Heart left ventricle (tissue), 16 donors: ENCODE measurements around the gene CYTIP. TPM values are rescaled to one million over a fixed set of nuclear protein-coding genes. Genes with fewer than 3 reads are reported as not detected.
"Not testable (repeated sequence)": the region's sequence is repeated elsewhere in the genome, so short reads cannot be mapped to it uniquely, and the experiment has no call there.

Experiments used
- ATAC-seq, 4 donors: fragments of 200-7000 bp; cut with Tn5 transposase; one replicate each; pipeline ENCODE4 v1.9.1; 2020 to 2022; ENCODE audit warnings: moderate library complexity in 4 of 4, mild to moderate bottlenecking in 3 of 4, moderate number of reproducible peaks in 1 of 4
- DNase-seq, 5 donors: peaks; one replicate each; pipeline ENCODE4 v3.0.0-alpha.2; 2020
- H3K27ac ChIP-seq, 12 donors: fragments of 200-600 bp; sonication (generic) in 4 of 12; one replicate each; pipeline versions ENCODE4 v1.5.0 to v1.8.0; 2016 to 2022; ENCODE audit warnings: mild to moderate bottlenecking in 2 of 12
- H3K27me3 ChIP-seq, 9 donors: fragments of 200-600 bp; sonication (generic) in 2 of 9; one replicate each; pipeline versions ENCODE4 v1.5.1 to v1.8.0; 2016 to 2022; ENCODE audit warnings: mild to moderate bottlenecking in 3 of 9
- H3K36me3 ChIP-seq, 9 donors: fragments of 200-600 bp; sonication (generic) in 2 of 9; one replicate each; pipeline versions ENCODE4 v1.5.0 to v1.8.0; 2018 to 2022; ENCODE audit warnings: mild to moderate bottlenecking in 2 of 9
- H3K4me1 ChIP-seq, 12 donors: fragments of 200-600 bp; sonication (generic) in 4 of 12; one replicate each; pipeline versions ENCODE4 v1.5.0 to v1.8.0; 2016 to 2022; ENCODE audit warnings: mild to moderate bottlenecking in 3 of 12
- H3K4me3 ChIP-seq, 12 donors: fragments of 200-600 bp; sonication (generic) in 4 of 12; one replicate each; pipeline versions ENCODE4 v1.5.0 to v1.8.0; 2017 to 2022; ENCODE audit warnings: mild to moderate bottlenecking in 9 of 12, moderate library complexity in 4 of 12
- H3K9me3 ChIP-seq, 12 donors: fragments of 200-600 bp; sonication (generic) in 4 of 12; one replicate each; pipeline versions ENCODE4 v1.5.0 to v1.8.0; 2016 to 2022; ENCODE audit warnings: mild to moderate bottlenecking in 1 of 12
- POLR2A ChIP-seq, 2 donors: fragments of 450-650 bp; IDR thresholded peaks; one replicate each; pipeline ENCODE4 v1.6.1; 2017; ENCODE audit warnings: antibody characterized with exemption in 2 of 2, mild to moderate bottlenecking in 2 of 2, moderate library complexity in 2 of 2
- WGBS, 4 donors: extraction: QIAGEN DNeasy Blood & Tissue Kit in 2 of 4; methylation state at CpG; one replicate each; pipeline versions ENCODE4 v1.1.5 to v1.1.7; 2013 to 2018; 5-methylcytosine and 5-hydroxymethylcytosine counted together
- intact Hi-C, 10 donors: fragments of 100-400 bp; cut with DNase I; formaldehyde crosslinking; loops; one replicate each; pipeline versions ENCODE4 v1.11.1 to v1.14.2; 2022
- polyA plus RNA-seq, 2 donors: library from polyadenylated mRNA; stranded (reverse); fragments of 200-250 nt; gene quantifications; one replicate each; pipeline ENCODE4 v1.2.3, GENCODE V29; 2013
- total RNA-seq, 9 donors: library from RNA; depleted of rRNA in 2 of 9; stranded (reverse); fragments of >200 nt in 2 of 9; fragmentation: NEBNext Ultra II Directional in 3 of 9; extraction: Animal tissue kit (Norgen Biotek cat#: 25700) in 3 of 9; gene quantifications; one replicate each; pipeline versions ENCODE4 v1.1.0 to v1.2.4, GENCODE V29; 2016 to 2023
- TF ChIP-seq, protein P1 (sequence below), 12 donors: fragments of 200-600 bp; sonication (generic) in 4 of 12; IDR thresholded peaks; one replicate each; pipeline versions ENCODE4 v1.5.0 to v1.8.0; 2018 to 2022; ENCODE audit warnings: antibody characterized with exemption in 12 of 12, mild to moderate bottlenecking in 5 of 12
- donor health status: ischemic (EF 13 %, LVEDD 7.1; RV severe dilation, severe dysfunction).
- donor health status: healthy with polysubstance abuse.
- donor health status: DM: no; HTN: yes; CAD: no.
- donor health status: DM: no; HTN: no; CAD: no.
- donor health status: ischemic (EF 25% LVEDD 6.9; RV normal size, moderate dysfunction).
- donor health status: ischemic (EF 25% LVEDD 5.7; RV mildly dilated, moderate dysfunction).
- donor health status: healthy.
- donor health status: DM: yes; HTN: yes; CAD: no.
- donor health status: ischemic (EF 35%, LVEDD 5.7; RV mildly dilated, moderate dysfunction).
- donor health status: nonischemic (EF 11% LVEDD 7.7; RV severe dilation, severe dysfunction).
- donor health status: DM: yes; HTN: yes; CAD: no.
- donor health status: PGD.
- donor health status: ischemic (EF 29% LVEDD 5.4; RV normal size, mild dysfunction).
- donor health status: nonischemic (EF 23%, LVEDD 6.1; RV moderate dilation, normal function).

The CYTIP gene
- total and polyA plus RNA-seq, 11 donors: 0.38 to 12.0 (median 1.4) TPM

- 91 to 97% (median 94%) methylated on average over 3 of the region's 3 CpGs for WGBS, 4 donors
- ATAC-seq (no peak), DNase-seq (no peak)
- Histone ChIP-seq H3K36me3 (peaks cover 0 to 6% (median 0%) of the 10 kb centered on the region in 9 donors), H3K4me1 (peaks cover 0 to 63% (median 0%) of the 10 kb centered on the region in 12 donors), H3K9me3 (no peaks in the 10 kb centered on the region), H3K4me3 (no peak overlapping the region), H3K27me3 (no peaks in the 10 kb centered on the region), H3K27ac (peak overlapping the region in 1 of 12 donors; percentile 94)
- TF ChIP-seq, protein P1, sequence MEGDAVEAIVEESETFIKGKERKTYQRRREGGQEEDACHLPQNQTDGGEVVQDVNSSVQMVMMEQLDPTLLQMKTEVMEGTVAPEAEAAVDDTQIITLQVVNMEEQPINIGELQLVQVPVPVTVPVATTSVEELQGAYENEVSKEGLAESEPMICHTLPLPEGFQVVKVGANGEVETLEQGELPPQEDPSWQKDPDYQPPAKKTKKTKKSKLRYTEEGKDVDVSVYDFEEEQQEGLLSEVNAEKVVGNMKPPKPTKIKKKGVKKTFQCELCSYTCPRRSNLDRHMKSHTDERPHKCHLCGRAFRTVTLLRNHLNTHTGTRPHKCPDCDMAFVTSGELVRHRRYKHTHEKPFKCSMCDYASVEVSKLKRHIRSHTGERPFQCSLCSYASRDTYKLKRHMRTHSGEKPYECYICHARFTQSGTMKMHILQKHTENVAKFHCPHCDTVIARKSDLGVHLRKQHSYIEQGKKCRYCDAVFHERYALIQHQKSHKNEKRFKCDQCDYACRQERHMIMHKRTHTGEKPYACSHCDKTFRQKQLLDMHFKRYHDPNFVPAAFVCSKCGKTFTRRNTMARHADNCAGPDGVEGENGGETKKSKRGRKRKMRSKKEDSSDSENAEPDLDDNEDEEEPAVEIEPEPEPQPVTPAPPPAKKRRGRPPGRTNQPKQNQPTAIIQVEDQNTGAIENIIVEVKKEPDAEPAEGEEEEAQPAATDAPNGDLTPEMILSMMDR (IDR thresholded peaks at IDR 0.05): no peak
- no peak for TF ChIP-seq POLR2A (IDR thresholded peaks at IDR 0.05)
- intact Hi-C loops: no loop called here
These were observed 32.1 kb downstream of the CYTIP start for GRCh38 chr2:157411624-157412336.

DNA sequence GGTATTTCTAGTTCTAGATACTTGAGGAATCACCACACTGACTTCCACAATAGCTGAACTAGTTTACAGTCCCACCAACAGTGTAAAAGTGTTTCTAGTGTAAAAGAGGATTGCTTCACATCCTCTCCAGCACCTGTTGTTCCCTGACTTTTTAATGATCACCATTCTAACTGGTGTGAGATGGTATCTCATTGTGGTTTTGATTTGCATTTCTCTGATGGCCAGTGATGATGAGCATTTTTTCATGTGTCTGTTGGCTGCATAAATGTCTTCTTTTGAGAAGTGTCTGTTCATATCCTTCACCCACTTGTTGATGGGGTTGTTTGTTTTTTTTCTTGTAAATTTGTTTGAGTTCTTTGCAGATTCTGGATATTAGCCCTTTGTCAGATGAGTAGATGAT is 38.5 kb downstream of the CYTIP start:
- peak overlapping the region in 1 of 12 donors; percentile 13 for H3K27ac ChIP-seq
- DNase-seq, H3K4me3 ChIP-seq, H3K27me3 ChIP-seq, ATAC-seq, H3K36me3 ChIP-seq, intact Hi-C loops, H3K4me1 ChIP-seq, H3K9me3 ChIP-seq: not testable (repeated sequence)

DNA sequence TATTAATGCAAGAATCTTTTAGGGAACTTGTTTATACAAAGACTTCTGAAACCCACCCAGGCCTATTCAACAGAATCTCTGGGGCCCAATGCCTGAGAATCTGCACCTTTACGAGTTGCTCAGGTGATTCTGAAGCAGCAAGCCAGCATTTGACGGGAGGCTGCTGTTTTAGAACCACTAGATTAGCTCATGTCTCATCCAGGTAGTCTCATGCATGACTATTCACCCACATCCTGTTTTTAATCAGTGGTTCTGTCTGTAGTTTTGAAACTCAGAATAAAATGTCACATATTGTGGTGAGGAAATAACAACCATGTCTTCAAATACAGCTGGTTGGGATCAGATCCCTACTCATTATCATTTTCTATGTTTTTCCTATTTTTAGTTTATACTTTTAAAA is 39.5 kb downstream of the CYTIP start:
- Histone ChIP-seq H3K27ac (peak overlapping the region in 1 of 12 donors; percentile 67), H3K27me3 (no peaks in the 10 kb centered on the region), H3K9me3 (no peaks in the 10 kb centered on the region), H3K4me3 (no peak overlapping the region), H3K36me3 (no peaks in the 10 kb centered on the region), H3K4me1 (peaks cover 0 to 8% (median 0%) of the 10 kb centered on the region in 12 donors)
- TF ChIP-seq, protein P1 (IDR thresholded peaks at IDR 0.05): no peak
- no peak for TF ChIP-seq POLR2A (IDR thresholded peaks at IDR 0.05)
- ATAC-seq (no peak), DNase-seq (no peak)
- intact Hi-C loops: no loop called here
- WGBS, 4 donors: 62 to 91% (median 71%) methylated on average over 2 of the region's 2 CpGs

DNA sequence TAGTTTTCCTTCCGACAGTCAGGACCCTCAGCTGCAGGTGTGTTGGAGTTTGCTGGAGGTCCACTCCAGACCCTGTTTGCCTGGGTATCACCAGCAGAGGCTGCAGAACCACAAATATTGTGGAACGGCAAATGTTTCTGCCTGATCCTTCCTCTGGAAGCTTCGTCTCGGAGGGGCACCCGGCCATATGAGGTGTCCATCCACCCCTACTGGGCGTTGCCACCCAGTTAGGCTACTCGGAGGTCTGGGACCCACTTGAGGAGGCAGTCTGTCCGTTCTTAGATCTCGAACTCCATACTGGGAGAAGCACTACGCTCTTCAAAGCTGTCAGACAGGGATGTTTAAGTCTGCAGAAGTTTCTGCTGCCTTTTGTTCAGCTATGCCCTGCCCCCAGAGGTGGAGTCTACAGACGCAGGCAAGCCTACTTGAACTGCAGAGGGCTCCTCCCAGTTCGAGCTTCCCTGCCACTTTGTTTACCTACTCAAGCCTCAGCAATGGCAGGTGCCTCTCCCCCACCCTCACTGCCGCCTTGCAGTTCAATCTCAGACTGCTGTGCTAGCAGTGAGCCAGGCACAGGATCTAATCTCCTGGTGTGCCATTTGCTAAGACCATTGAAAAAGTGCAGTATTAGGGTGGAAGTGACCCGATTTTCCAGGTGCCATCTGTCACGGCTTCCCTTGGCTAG is 40.9 kb downstream of the CYTIP start:
- intact Hi-C loops, H3K36me3 ChIP-seq, H3K4me1 ChIP-seq, ATAC-seq, H3K27me3 ChIP-seq, H3K4me3 ChIP-seq, H3K9me3 ChIP-seq: not testable (repeated sequence)
- H3K27ac ChIP-seq: peak overlapping the region in 1 of 12 donors; percentile 67
- DNase-seq: peak in 1 of 5 donors; percentile 28
- WGBS, 4 donors: 82 to 85% (median 83%) methylated on average over 15 of the region's 15 CpGs

- no peak overlapping the region for H3K4me3 ChIP-seq
- no peak for DNase-seq
- no peak for ATAC-seq
- H3K27me3 ChIP-seq: no peaks in the 10 kb centered on the region
- H3K27ac ChIP-seq: no peak overlapping the region
- 66 to 74% (median 70%) methylated on average over 3 of the region's 3 CpGs for WGBS, 4 donors
- TF ChIP-seq, protein P1 (IDR thresholded peaks at IDR 0.05): no peak
- TF ChIP-seq POLR2A (IDR thresholded peaks at IDR 0.05): no peak
- no peaks in the 10 kb centered on the region for H3K36me3 ChIP-seq
- H3K9me3 ChIP-seq: peaks cover 0 to 9% (median 0%) of the 10 kb centered on the region in 12 donors
- intact Hi-C loops: no loop called here
- H3K4me1 ChIP-seq: no peaks in the 10 kb centered on the region
These were observed 48.1 kb downstream of the CYTIP start for GRCh38 chr2:157395811-157396210.
